ENCODE measurements around the gene GALNS.

- TF ChIP-seq YY1 (IDR thresholded peaks at IDR 0.05) (no peak), GABPA (IDR thresholded peaks at IDR 0.05 in 1 of 2, conservative IDR thresholded peaks at IDR 0.05 in 1 of 2) (no peak), ATF3 (IDR thresholded peaks at IDR 0.05) (no peak), TAF1 (conservative IDR thresholded peaks at IDR 0.05) (no peak), SP1 (IDR thresholded peaks at IDR 0.05) (no peak), RAD21 (IDR thresholded peaks at IDR 0.05) (no peak), REST (IDR thresholded peaks at IDR 0.05) (no peak), EGR1 (IDR thresholded peaks at IDR 0.05; ENCODE audit: low read depth in 2 of 2) (no peak), HNF4G (IDR thresholded peaks at IDR 0.05) (no peak), NR2F2 (IDR thresholded peaks at IDR 0.05) (no peak)
- TF ChIP-seq, protein P1, sequence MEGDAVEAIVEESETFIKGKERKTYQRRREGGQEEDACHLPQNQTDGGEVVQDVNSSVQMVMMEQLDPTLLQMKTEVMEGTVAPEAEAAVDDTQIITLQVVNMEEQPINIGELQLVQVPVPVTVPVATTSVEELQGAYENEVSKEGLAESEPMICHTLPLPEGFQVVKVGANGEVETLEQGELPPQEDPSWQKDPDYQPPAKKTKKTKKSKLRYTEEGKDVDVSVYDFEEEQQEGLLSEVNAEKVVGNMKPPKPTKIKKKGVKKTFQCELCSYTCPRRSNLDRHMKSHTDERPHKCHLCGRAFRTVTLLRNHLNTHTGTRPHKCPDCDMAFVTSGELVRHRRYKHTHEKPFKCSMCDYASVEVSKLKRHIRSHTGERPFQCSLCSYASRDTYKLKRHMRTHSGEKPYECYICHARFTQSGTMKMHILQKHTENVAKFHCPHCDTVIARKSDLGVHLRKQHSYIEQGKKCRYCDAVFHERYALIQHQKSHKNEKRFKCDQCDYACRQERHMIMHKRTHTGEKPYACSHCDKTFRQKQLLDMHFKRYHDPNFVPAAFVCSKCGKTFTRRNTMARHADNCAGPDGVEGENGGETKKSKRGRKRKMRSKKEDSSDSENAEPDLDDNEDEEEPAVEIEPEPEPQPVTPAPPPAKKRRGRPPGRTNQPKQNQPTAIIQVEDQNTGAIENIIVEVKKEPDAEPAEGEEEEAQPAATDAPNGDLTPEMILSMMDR (IDR thresholded peaks at IDR 0.05; ENCODE audit: low read depth, low read length, missing input control), result no peak
- TF ChIP-seq, protein P2, sequence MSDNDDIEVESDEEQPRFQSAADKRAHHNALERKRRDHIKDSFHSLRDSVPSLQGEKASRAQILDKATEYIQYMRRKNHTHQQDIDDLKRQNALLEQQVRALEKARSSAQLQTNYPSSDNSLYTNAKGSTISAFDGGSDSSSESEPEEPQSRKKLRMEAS (IDR thresholded peaks at IDR 0.05), result no peak
Observed at GRCh38 chr16:88777471-88778270, 79.1 kb downstream of the GALNS start.
